Stimulated activated naive CD4-positive, alpha-beta T cell treated with Interleukin-2 at 50 U/mL for 16 hours (primary cell): ENCODE measurements around the gene MTFMT.
"Not testable (repeated sequence)": the region's sequence is repeated elsewhere in the genome, so short reads cannot be mapped to it uniquely, and the experiment has no call there.

Experiments
- DNase-seq: peaks from one replicate; lab custom pipeline; 2025; lab: John Stamatoyannopoulos, UW

MTFMT gene

DNA sequence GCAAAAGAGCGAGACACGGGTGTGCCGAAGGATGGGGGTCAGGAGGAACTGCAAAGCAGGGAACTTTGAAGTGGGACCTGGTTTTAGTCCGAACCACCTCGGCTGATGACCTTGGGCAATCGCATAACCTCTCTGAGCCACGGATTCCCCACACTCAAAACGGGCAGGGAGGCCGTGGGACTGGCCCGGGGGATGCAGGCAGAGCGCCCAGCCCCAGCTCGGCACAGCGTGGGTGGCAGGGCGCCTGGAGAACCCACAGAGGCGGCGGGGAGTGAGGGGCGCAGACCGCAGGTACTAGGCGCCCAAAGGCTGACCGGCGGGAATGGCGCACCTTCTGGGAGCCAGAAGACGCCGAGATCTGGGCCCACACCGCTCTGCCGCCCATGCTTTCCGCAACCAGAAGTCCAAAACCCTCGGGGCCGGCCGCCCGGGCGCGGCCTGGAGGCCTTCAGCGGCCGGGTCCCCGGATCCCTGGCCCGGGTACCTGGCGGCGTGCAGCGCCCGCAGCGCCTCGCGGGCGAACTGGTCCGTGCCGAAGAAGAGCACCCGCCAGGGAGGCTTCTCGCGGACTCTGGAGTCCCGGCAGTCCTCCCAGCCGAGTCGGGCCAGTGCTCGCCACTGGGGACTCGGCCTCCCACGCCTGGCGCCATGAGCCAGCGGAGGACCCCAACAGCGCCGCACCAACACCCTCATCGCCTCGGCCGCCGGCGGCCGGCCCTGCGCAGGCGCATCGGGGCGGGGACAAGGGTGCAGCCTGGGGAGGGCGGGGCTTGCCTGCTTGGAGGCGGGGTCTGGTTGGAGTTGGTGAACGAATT lies at the start of gene MTFMT:
Gene MTFMT, minus strand, starts transcription at position 719 of the 815 bp plus-strand sequence. Its CDS starts 26 bp downstream, at position 693.
- DNase-seq: peak; percentile 91

- DNase-seq: peak; percentile 13
These were observed 48.5 kb upstream of the MTFMT start for GRCh38 chr15:65077981-65078352.

DNA sequence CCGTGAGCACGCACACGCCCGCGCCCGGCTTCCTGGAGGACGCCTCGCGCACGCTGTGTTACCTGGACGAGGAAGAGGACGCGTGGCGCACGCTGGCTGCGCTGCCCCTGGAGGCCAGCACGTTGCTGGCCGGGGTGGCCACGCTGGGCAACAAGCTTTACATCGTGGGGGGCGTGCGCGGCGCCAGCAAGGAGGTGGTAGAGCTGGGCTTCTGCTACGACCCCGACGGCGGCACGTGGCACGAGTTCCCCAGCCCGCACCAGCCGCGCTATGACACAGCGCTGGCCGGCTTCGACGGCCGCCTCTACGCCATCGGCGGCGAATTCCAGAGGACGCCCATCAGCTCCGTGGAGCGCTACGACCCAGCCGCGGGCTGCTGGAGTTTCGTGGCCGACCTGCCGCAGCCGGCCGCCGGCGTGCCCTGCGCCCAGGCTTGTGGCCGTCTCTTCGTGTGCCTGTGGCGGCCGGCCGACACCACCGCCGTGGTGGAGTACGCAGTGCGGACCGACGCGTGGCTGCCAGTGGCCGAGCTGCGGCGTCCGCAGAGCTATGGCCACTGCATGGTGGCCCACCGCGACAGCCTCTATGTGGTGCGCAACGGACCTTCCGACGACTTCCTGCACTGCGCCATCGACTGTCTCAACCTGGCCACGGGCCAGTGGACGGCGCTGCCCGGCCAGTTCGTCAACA lies 48.0 kb upstream of the MTFMT start:
- DNase-seq: no peak

DNA sequence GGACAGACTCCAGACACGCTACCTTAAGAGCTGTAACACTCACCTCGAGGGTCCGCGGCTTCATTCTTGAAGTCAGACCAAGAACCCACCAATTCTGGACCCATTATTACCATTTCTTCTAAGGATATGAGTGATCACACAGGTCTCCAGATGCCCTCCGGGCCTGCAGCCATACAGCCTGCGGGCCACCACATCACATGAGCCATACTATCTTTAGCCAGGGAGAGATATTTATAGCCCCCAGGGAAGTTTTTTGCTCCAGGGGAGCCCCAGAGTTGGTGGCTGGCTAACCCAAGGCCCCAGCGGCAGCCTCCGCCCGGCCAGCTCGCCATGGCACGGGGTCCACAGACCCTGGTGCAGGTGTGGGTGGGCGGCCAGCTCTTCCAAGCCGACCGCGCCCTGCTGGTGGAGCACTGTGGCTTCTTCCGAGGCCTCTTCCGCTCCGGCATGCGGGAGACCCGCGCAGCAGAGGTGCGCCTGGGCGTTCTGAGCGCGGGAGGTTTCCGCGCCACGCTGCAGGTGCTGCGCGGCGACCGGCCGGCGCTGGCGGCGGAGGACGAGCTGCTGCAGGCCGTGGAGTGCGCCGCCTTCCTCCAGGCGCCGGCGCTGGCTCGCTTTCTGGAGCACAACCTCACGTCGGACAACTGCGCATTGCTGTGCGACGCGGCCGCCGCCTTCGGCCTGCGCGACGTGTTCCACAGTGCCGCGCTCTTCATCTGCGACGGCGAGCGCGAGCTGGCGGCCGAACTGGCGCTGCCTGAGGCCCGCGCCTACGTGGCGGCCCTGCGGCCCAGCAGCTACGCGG lies 47.2 kb upstream of the MTFMT start, which contains the start of gene KBTBD13:
Gene KBTBD13, plus strand, starts transcription at position 261 of the 805 bp plus-strand sequence. Its CDS starts 70 bp downstream, at position 331.
- no peak for DNase-seq

DNA sequence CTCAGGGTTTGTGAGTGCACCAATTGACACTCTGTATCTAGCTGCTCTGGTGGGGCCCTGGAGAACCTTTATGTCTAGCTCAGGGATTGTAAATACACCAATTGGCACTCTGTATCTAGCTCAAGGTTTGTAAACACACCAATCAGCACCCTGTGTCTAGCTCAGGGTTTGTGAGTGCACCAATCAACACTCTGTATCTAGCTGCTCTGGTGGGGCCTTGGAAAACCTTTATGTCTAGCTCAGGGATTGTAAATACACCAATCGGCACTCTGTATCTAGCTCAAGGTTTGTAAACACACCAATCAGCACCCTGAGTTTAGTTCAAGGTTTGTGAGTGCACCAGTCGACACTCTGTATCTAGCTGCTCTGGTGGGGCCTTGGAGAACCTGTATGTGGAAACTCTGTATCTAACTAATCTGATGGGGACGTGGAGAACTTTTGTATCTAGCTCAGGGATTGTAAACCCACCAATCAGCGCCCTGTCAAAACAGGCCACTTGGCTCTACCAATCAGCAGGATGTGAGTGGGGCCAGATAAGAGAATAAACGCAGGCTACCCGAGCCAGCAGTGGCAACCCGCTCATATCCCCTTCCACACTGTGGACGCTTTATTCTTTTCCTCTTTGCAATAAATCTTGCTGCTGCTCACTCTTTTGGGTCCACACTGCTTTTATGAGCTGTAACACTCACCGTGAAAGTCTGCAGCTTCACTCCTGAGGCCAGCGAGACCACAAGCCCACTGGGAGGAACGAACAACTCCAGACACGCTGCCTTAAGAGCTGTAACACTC lies 46.4 kb upstream of the MTFMT start:
- DNase-seq: not testable (repeated sequence)

DNA sequence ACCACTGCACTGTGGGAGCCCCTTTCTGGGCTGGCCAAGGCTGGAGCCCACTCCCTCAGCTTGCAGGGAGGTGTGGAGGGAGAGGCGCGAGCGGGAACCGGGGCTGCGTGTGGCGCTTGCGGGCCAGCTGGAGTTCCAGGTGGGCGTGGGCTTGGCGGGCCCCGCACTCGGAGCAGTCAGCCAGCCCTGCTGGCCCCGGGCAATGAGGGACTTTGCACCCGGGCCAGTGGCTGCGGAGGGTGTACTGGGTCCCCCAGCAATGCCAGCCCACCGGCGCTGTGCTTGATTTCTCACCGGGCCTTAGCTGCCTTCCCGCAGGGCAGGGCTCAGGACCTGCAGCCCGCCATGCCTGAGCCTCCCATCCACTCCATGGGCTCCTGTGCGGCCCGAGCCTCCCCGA lies 45.5 kb upstream of the MTFMT start:
- DNase-seq: not testable (repeated sequence)

DNA sequence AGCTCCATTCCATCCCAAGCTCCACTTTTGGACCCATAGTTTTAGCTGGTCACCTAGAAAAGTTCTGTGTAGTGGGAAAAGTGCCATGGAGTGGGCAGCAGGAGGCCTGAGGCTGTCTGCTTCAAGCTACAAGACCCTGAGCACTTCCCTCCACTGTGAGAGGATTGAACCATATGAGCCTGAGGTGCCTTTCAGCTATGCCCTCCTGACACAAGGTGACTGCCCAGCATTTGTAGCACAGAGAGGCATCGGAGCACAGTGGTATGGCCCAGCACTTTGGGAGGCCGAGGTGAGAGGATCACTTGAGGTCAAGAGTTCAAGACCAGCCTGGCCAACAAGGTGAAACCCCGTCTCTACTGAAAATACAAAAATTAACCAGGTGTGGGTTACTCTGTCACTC lies 43.2 kb upstream of the MTFMT start:
- no peak for DNase-seq

DNA sequence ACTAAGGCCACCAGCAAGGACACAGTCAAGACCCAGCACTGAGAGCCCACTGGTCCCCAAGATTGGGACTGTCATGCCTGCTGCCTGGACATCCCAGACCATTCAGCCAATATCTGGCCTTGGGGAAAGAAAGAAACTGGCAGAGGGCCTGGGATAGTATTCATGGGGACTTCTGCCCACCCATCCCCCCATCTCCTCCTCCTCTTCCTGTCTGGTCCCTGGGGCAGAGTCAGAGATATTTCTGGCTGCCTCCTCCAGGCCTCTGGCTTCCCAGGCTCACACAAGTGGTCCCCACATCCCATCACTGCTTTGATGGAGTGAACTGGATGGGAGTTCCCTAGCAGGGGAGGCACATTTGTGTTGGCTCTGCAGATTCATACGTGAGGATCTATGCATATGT lies 42.6 kb upstream of the MTFMT start:
- DNase-seq: no peak

- no peak for DNase-seq
These were observed 42.0 kb upstream of the MTFMT start for GRCh38 chr15:65071381-65071811.

- DNase-seq: no peak
These were observed 40.5 kb upstream of the MTFMT start for GRCh38 chr15:65069779-65070546.

DNA sequence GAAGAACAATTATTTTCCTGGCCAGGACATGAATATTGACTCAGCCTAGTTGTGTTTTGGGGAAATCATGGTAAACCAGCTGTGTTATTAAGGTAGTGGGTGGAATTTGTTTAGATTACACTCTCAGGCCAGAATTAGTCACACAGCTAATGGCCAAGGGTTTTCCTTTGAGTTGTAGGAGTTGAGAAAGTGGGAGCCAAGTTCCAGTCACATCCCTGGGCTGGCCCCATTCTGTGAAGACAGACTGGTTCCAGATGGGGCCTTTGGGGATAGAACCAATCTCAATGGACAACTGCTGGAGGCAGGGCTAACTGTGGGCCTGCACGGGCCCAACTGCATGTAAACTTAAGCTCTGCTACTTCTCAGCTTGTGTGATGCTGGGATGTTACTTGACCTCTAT lies 39.7 kb upstream of the MTFMT start:
- DNase-seq: no peak

- no peak for DNase-seq
These were observed 39.0 kb upstream of the MTFMT start for GRCh38 chr15:65068403-65068788.

DNA sequence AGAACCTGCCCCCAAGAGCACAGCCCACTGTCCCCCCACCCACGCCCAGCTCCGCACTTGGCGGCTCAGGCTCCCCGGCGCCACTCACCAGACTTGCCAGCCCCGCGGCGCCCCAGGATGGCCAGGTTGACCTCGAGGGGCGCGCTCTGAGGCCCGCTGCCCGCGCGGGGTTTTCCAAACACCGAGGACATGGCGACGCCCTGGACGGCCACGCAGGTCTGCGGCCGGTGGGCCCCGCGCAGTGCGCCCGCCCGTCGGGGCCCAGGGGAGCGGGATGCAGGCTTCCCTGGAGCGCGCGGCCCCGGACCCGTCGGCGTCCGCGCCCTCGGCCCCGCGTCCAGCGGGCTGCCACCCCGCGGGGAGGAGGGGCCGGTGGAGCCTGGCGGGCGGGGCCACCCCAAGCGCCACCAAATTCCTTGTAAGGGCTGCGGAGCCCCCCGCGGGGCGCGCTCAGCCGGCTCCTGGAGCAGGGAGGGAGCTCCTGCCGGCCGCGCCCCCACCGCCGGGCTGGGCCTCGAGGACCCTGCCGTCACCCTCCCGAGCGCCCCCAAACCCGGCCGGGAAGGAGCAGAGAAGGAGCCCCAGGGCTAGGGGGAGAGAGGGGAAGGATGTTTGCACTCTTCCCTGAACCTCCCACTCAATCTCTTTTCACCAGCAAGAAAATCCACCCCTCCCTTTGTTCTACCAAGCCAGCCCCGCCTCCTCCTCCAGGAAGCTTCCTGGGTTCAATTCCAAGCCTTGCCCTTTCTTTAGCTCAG lies 38.4 kb upstream of the MTFMT start, which contains the start of gene RASL12:
Gene RASL12, minus strand, starts transcription at position 347 of the 758 bp plus-strand sequence. Its CDS starts 156 bp downstream, at position 191.
- no peak for DNase-seq

DNA sequence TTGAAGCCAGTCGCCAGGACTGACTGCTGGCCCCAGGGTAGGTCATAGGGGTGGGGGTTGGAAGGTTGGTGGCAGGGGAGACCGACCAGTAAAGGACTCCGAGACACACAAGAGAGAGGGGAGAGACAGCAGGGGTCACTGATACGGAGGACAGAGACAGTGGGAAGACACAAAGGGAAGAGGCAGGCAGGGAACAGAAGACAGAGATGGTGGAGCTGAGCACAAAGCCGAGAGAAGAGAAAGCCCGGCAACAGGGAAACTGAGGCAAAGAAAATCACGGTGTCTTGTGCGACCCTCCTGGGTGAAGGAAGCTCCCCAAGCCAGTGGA lies 37.8 kb upstream of the MTFMT start:
- no peak for DNase-seq

- no peak for DNase-seq
These were observed 37.3 kb upstream of the MTFMT start for GRCh38 chr15:65066635-65067316.

GRCh38 chr15:65066001-65066634 lies 36.7 kb upstream of the MTFMT start:
- DNase-seq: no peak

DNA sequence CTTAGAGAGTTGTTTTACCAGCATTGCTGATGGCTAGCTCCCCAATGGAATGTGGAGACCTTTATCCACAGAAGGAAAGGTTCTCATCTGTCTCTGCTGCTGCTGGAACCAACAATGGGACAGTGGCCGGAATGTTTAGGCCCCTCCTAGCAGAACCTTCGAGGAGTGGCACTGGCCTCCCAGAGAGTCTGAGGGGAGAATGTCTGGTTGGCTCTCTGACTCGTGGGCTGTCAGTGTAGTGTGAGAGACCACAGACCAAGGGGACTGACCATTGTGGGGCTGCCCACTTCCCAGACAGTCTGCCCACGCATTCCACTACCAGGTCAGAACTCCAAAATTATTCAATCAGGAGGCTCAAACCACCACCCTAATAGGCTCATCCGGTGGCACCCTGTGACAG lies 33.3 kb upstream of the MTFMT start:
- DNase-seq: no peak

DNA sequence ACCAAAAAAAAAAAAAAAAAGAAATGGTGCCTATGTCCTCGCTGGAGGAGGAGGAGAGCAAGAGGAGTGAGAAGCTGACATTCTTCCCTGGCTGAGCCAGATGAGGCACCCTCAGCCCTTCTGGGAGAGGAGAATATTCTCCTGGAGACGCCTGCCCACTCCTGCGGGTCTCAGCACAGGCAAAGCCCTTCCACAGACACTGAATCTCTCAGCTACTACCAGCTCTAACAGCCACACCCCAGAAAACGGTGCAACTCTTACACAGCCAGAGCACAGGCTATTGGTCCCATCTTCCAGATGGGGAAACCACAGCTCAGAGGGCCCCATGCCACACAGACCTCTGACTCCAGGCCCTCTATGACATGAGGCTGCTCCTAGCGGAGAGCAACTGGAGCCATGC lies 32.6 kb upstream of the MTFMT start:
- DNase-seq: no peak
